GM13976 (cell line): ENCODE measurements around the gene NSMCE4A.
"Not testable (repeated sequence)": the region's sequence is repeated elsewhere in the genome, so short reads cannot be mapped to it uniquely, and the experiment has no call there.

Experiments used
- DNase-seq: peaks from one replicate; pipeline ENCODE4 v3.0.0; 2012; ENCODE audit warnings: low spot score
- CTCF ChIP-seq: IDR thresholded peaks from 2 replicates; pipeline ENCODE4 v1.5.1; 2012; ENCODE audit warnings: borderline replicate concordance, mild to moderate bottlenecking; ENCODE audit not compliant: insufficient read depth; ENCODE audit errors: extremely low read depth, missing control alignments, control extremely low read depth
- in situ Hi-C: fragments of 300-500 bp; cut with MboI; formaldehyde crosslinking; loops from one replicate; pipeline ENCODE4 v1.12.0; 2022; ENCODE audit warnings: low sequenced_read_pairs, mixed read lengths, inconsistent platforms; ENCODE audit not compliant: unreplicated experiment

Gene NSMCE4A, protein sequence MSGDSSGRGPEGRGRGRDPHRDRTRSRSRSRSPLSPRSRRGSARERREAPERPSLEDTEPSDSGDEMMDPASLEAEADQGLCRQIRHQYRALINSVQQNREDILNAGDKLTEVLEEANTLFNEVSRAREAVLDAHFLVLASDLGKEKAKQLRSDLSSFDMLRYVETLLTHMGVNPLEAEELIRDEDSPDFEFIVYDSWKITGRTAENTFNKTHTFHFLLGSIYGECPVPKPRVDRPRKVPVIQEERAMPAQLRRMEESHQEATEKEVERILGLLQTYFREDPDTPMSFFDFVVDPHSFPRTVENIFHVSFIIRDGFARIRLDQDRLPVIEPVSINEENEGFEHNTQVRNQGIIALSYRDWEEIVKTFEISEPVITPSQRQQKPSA

GRCh38 chr10:121974535-121975294 lies at the start of gene NSMCE4A:
NSMCE4A (minus strand) TSS chr10:121975217; CDS start chr10:121975165, 52 bp downstream.
- peak; percentile 92 for DNase-seq
- in situ Hi-C loops: no loop called here

DNA sequence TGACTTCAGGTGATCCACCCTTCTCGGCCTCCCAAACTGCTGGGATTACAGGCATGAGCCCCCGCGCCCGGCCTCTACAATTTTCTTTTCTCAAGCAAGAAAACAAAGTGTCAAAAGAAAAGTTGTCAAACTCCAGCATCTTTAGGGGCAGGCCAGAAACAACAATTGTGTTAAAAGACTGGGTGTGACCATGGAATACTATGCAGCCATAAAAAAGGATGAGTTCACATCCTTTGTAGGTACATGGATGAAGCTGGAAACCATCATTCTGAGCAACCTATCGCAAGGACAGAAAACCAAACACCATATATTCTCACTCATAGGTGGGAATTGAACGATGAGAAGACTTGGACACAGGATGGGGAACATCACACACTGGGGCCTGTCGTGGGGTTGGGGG lies 48.2 kb upstream of the NSMCE4A start:
- in situ Hi-C loops, DNase-seq: not testable (repeated sequence)

More at GRCh38 chr10:121974535-121975294, at the start of gene NSMCE4A:
- TF ChIP-seq CTCF: no peak

DNA sequence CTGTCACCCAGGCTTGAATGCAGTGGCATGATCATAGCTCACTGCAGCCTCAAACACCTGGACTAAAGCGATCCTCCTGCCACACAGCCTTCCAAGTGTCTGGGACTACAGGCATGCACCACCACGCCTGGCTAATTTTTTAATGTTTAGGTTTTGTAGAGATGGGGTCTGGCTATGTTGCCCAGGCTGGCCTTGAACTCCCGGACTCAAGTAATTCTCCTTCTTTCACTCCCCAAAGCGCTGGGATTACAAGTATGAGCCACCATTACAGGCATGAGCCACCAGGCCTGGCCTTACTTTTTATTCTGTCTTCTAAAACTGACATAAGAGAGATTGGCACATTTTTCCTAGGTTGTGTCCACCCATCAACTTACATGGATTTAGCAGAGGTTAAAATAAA lies 47.3 kb upstream of the NSMCE4A start:
- in situ Hi-C loops: no loop called here

GRCh38 chr10:122021828-122022227 lies 46.8 kb upstream of the NSMCE4A start:
- in situ Hi-C loops: no loop called here
- no peak for DNase-seq
- TF ChIP-seq CTCF: no peak

More for the DNA sequence above, 47.3 kb upstream of the NSMCE4A start:
- DNase-seq: no peak
- TF ChIP-seq CTCF: no peak

DNA sequence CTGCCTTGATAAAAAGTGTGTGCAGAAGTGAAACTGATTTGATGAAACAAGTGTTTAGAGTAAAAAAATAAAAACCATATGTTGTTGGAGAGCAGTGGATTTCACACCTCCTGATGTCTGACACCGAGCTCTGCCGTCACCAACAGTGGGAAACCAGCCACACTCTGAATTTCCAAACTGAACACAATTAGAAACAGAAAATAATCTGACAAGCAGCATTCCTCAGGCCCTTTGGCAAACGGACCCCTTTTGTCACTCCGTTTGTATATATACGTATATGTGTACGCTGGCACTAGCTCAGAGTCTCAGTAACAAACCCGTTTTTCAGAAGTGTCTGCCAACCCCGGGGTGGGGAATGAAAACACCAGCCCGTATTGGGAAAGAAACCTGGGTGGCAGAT lies 46.4 kb upstream of the NSMCE4A start:
- no peak for TF ChIP-seq CTCF
- DNase-seq: no peak
- in situ Hi-C loops: no loop called here

GRCh38 chr10:122020226-122020625 lies 45.2 kb upstream of the NSMCE4A start:
- DNase-seq: no peak
- no peak for TF ChIP-seq CTCF
- in situ Hi-C loops: no loop called here
